ENCODE results near the gene CHCHD6. TPM values are rescaled to one million over a fixed set of nuclear protein-coding genes. Genes with fewer than 3 reads are reported as not detected.

CHCHD6 gene
- total RNA-seq, 1 experiment from 2014 or later, result 36.3 TPM

DNA sequence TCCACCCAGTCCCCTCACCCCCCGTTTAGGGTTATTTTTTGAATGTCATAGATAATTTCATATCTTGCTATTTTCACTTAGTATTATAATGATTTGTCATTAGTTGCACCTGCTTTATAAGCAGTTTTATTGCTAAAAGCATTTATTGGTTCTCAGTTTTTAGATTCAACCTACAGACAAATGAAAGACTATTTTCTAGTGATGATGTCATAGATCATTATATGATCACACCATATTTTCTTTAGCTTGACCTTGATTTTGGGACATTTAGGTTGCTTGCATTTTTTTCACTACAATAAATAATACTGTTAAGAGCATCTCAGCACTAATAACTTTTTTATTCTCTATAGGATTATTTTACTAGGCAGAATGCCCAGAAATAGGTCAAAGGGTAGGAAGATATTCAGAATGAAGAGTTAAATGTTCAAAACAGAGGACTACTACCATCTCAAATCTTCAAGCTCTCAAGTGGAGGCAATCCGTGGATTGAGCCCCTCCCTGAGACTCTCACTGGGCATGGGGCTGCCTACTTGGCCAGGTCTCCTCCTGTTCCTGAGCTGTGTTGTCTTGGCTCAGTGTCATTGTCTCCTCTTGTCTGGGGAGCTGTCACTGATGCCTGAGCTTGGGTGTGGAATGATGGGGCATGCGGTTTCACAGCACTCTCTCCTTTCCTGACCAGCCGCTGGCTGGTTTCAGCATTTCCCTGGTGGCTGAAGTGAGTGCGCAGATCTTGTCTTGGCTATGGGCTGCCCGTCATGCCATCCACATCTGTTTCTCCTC is 28.4 kb downstream of the CHCHD6 start:
- Histone ChIP-seq H3K4me3 (replicated peaks in 1 of 2; ENCODE audit: low read depth in 1 of 2, low read length in 2 of 2) (no peak overlapping the region), H3K4me2 (ENCODE audit: low read length) (no peak overlapping the region), H3K79me2 (ENCODE audit: insufficient read depth, low read length) (no peaks in the 10 kb centered on the region; the same call in 1 of the 2 replicates), H3K27me3 (ENCODE audit: insufficient read depth, low read length) (no peaks in the 10 kb centered on the region), H3K9me2 (ENCODE audit: insufficient read depth) (no peaks in the 10 kb centered on the region), H2AFZ (ENCODE audit: low read depth, low read length, poor library complexity, severe bottlenecking) (no peak overlapping the region), H3K36me3 (ENCODE audit: control insufficient read depth in 1 of 2, insufficient read depth in 2 of 2, low read length in 2 of 2) (peaks cover 0 to 6% of the 10 kb centered on the region in 2 experiments; a peak in 2 of 4 replicates), H3K27ac (ENCODE audit: low read depth, low read length) (no peak overlapping the region), H3K9ac (ENCODE audit: low read length) (no peak overlapping the region), H4K20me1 (ENCODE audit: insufficient read depth) (no peaks in the 10 kb centered on the region), H3K4me1 (ENCODE audit: control insufficient read depth in 1 of 2, insufficient read depth in 2 of 2, low read length in 2 of 2) (no peaks in the 10 kb centered on the region), H3K9me3 (ENCODE audit: control insufficient read depth in 1 of 2, insufficient read depth in 1 of 2, low read depth in 1 of 2, low read length in 2 of 2) (no peaks in the 10 kb centered on the region)
- ATAC-seq, result no peak
- RAD21 ChIA-PET (ENCODE audit: low non-redundant PET in 1 of 2, low total read pairs in 2 of 2, uncharacterized antibody in 2 of 2, unreplicated experiment in 2 of 2), result no interaction called here
- POLR2A ChIA-PET, result no interaction called here
- intact Hi-C loops (cut with micrococcal nuclease), result no loop called here
- BruUV-seq (replicated peaks), result no TSS peak
- CTCF ChIA-PET, result no interaction called here
- TF ChIP-seq CBX3 (IDR thresholded peaks at IDR 0.05; ENCODE audit: low read depth), result no peak
- no peak for TF ChIP-seq EZH2 (IDR thresholded peaks at IDR 0.05)
- no peak for DNase-seq (ENCODE audit: low read depth, low spot score)

DNA sequence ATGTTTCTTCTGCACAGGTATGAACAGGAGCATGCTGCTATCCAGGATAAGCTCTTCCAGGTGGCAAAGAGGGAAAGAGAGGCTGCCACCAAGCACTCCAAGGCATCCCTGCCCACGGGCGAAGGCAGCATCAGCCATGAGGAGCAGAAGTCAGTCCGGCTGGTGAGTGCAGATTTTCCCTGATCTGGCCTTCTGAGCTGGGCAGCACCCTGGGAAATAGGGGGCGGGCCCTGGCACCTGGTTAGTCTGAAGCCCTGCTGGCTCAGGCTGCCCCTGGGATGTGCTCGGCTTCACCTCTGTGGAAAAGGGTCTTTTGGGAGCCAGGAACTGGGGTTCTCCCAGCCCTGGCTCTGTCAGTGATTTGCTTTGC is 29.0 kb downstream of the CHCHD6 start:
- ChIA-PET RAD21 (ENCODE audit: low non-redundant PET in 1 of 2, low total read pairs in 2 of 2, uncharacterized antibody in 2 of 2, unreplicated experiment in 2 of 2) (no interaction called here), POLR2A (no interaction called here), CTCF (no interaction called here)
- Histone ChIP-seq H3K4me3 (replicated peaks in 1 of 2; ENCODE audit: low read depth in 1 of 2, low read length in 2 of 2) (no peak overlapping the region), H3K4me1 (ENCODE audit: control insufficient read depth in 1 of 2, insufficient read depth in 2 of 2, low read length in 2 of 2) (no peaks in the 10 kb centered on the region), H3K9me2 (ENCODE audit: insufficient read depth) (no peaks in the 10 kb centered on the region), H4K20me1 (ENCODE audit: insufficient read depth) (no peaks in the 10 kb centered on the region), H3K27me3 (ENCODE audit: insufficient read depth, low read length) (no peaks in the 10 kb centered on the region), H3K79me2 (ENCODE audit: insufficient read depth, low read length) (no peaks in the 10 kb centered on the region), H3K36me3 (ENCODE audit: control insufficient read depth in 1 of 2, insufficient read depth in 2 of 2, low read length in 2 of 2) (peaks cover 0 to 4% of the 10 kb centered on the region in 2 experiments; a peak in 1 of 4 replicates), H3K27ac (ENCODE audit: low read depth, low read length) (no peak overlapping the region), H3K4me2 (ENCODE audit: low read length) (no peak overlapping the region), H3K9me3 (ENCODE audit: control insufficient read depth in 1 of 2, insufficient read depth in 1 of 2, low read depth in 1 of 2, low read length in 2 of 2) (no peaks in the 10 kb centered on the region), H3K9ac (ENCODE audit: low read length) (no peak overlapping the region), H2AFZ (ENCODE audit: low read depth, low read length, poor library complexity, severe bottlenecking) (no peak overlapping the region)
- intact Hi-C loops (cut with micrococcal nuclease), result no loop called here
- DNase-seq (ENCODE audit: low read depth, low spot score) (no peak), ATAC-seq (no peak)
- BruUV-seq (replicated peaks), result no TSS peak
- TF ChIP-seq POLR2AphosphoS5 (IDR thresholded peaks at IDR 0.05; ENCODE audit: low read depth, low read length), result no peak

Data from HCT116 (cell line).